ENCODE data around the gene ZNF710.

DNA sequence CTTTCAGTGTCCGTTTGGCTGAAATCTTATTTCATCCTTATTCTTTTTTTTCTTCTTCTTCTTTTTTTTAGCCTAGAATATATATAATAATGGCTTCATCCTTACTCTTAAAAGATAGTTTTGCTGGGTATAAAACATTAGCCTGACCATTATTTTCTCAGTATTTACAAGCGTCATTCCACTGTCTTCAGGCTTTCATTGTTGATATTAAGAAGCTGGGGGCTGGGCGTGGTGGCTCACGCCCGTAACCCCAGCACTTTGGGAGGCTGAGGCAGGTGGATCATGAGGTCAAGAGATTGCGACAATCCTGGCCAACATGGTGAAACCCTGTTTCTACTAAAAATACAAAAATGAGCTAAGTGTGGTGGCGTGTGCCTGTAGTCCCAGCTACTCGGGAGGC, 10.6 kb downstream of the ZNF710 start:
- TF ChIP-seq, protein P1, sequence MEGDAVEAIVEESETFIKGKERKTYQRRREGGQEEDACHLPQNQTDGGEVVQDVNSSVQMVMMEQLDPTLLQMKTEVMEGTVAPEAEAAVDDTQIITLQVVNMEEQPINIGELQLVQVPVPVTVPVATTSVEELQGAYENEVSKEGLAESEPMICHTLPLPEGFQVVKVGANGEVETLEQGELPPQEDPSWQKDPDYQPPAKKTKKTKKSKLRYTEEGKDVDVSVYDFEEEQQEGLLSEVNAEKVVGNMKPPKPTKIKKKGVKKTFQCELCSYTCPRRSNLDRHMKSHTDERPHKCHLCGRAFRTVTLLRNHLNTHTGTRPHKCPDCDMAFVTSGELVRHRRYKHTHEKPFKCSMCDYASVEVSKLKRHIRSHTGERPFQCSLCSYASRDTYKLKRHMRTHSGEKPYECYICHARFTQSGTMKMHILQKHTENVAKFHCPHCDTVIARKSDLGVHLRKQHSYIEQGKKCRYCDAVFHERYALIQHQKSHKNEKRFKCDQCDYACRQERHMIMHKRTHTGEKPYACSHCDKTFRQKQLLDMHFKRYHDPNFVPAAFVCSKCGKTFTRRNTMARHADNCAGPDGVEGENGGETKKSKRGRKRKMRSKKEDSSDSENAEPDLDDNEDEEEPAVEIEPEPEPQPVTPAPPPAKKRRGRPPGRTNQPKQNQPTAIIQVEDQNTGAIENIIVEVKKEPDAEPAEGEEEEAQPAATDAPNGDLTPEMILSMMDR (IDR thresholded peaks at IDR 0.05) = no peak
- TF ChIP-seq POLR2A (IDR thresholded peaks at IDR 0.05) = no peak
